Measurements from ENCODE around the gene MAP2K7.
"Not testable (repeated sequence)": the region's sequence is repeated elsewhere in the genome, so short reads cannot be mapped to it uniquely, and the experiment has no call there.

GRCh38 chr19:7918062-7918614 is 14.5 kb downstream of the MAP2K7 start:
- TF ChIP-seq POLR2A, CTCF (IDR thresholded peaks at IDR 0.05): not testable (repeated sequence)
